GM18505 (cell line): ENCODE results near the gene RHBDD2.
"Not testable (repeated sequence)": the region's sequence is repeated elsewhere in the genome, so short reads cannot be mapped to it uniquely, and the experiment has no call there.

ENCODE experiments used
- ATAC-seq: cut with Tn5 transposase; IDR thresholded peaks from one replicate; pipeline ENCODE4 v1.9.1; 2021; ENCODE audit not compliant: unreplicated experiment
- POLR2A ChIP-seq: IDR thresholded peaks from 4 replicates; pipeline ENCODE4 v1.6.1; 2011; ENCODE audit warnings: borderline replicate concordance; ENCODE audit not compliant: insufficient read depth, insufficient read length; ENCODE audit errors: extremely low read depth

The RHBDD2 gene

GRCh38 chr7:75888464-75889222 lies 9.8 kb downstream of the RHBDD2 start:
- ATAC-seq = no peak
- TF ChIP-seq POLR2A = no peak

- no peak for ATAC-seq
Measured at GRCh38 chr7:75889223-75889825, 10.5 kb downstream of the RHBDD2 start.

GRCh38 chr7:75889826-75890225 lies 11.0 kb downstream of the RHBDD2 start:
- ATAC-seq = no peak
- no peak for TF ChIP-seq POLR2A

More at GRCh38 chr7:75889223-75889825, 10.5 kb downstream of the RHBDD2 start:
- no peak for TF ChIP-seq POLR2A

- not testable (repeated sequence) for ATAC-seq
Measured at GRCh38 chr7:75891237-75891636, 12.4 kb downstream of the RHBDD2 start.

- ATAC-seq = no peak
- no peak for TF ChIP-seq POLR2A
Measured at GRCh38 chr7:75891815-75892411, 13.1 kb downstream of the RHBDD2 start.

GRCh38 chr7:75892634-75893272 lies 13.9 kb downstream of the RHBDD2 start:
- no peak for ATAC-seq
- no peak for TF ChIP-seq POLR2A

- no peak for ATAC-seq
- no peak for TF ChIP-seq POLR2A
Measured at GRCh38 chr7:75896803-75897327, 18.0 kb downstream of the RHBDD2 start.

- no peak for TF ChIP-seq POLR2A
- no peak for ATAC-seq
Measured at GRCh38 chr7:75900617-75901315, 21.9 kb downstream of the RHBDD2 start.

GRCh38 chr7:75905785-75906604 lies 27.2 kb downstream of the RHBDD2 start:
- no peak for ATAC-seq
- TF ChIP-seq POLR2A = no peak

- ATAC-seq = no peak
- TF ChIP-seq POLR2A = no peak
Measured at GRCh38 chr7:75906991-75907667, 28.3 kb downstream of the RHBDD2 start.

- ATAC-seq = not testable (repeated sequence)
Measured at GRCh38 chr7:75907668-75908039, 28.8 kb downstream of the RHBDD2 start.

- no peak for ATAC-seq
- no peak for TF ChIP-seq POLR2A
Measured at GRCh38 chr7:75909521-75910132, 30.8 kb downstream of the RHBDD2 start.

- not testable (repeated sequence) for ATAC-seq
Measured at GRCh38 chr7:75911186-75911585, 32.4 kb downstream of the RHBDD2 start.
